Activated B cell treated with CpG ODN at 0.5 μM for 24 hours (primary cell): ENCODE measurements around the gene CALR3. TPM values are rescaled to one million over a fixed set of nuclear protein-coding genes. Genes with fewer than 3 reads are reported as not detected.

ENCODE experiments used
- ATAC-seq: fragments of 200-7000 bp; cut with Tn5 transposase; one replicate; pipeline ENCODE4 v1.10.0; 2021; ENCODE audit warnings: low read depth, mild to moderate bottlenecking, moderate library complexity
- CTCF ChIA-PET: fragments of 350-600 bp; sonication (Branson Sonifier 250); formaldehyde crosslinking; loops from one replicate; lab custom pipeline; 2021; ENCODE audit warnings: antibody characterized with exemption; lab: Charles Lee
- POLR2A ChIA-PET: fragments of 350-600 bp; sonication (Branson Sonifier 250); formaldehyde crosslinking; loops from one replicate; lab custom pipeline; 2021; ENCODE audit warnings: antibody characterized with exemption; lab: Charles Lee
- DNase-seq: peaks from one replicate; pipeline ENCODE4 v3.0.0; 2022
- H3K27ac Mint-ChIP-seq: one replicate; pipeline ENCODE4 v1.8.0; 2020; ENCODE audit warnings: mixed read lengths
- H3K27me3 Mint-ChIP-seq: one replicate; pipeline ENCODE4 v1.8.0; 2021; ENCODE audit warnings: mixed read lengths
- H3K36me3 Mint-ChIP-seq: one replicate; pipeline ENCODE4 v1.8.0; 2021; ENCODE audit warnings: low read depth, mixed read lengths
- H3K4me1 Mint-ChIP-seq: one replicate; pipeline ENCODE4 v1.8.0; 2021; ENCODE audit warnings: mixed read lengths
- H3K4me3 Mint-ChIP-seq: one replicate; pipeline ENCODE4 v1.8.0; 2020; ENCODE audit warnings: mild to moderate bottlenecking, mixed read lengths
- H3K9me3 Mint-ChIP-seq: one replicate; pipeline ENCODE4 v1.8.0; 2020; ENCODE audit warnings: mixed read lengths
- CTCF ChIP-seq: fragments of 200-600 bp; IDR thresholded peaks from one replicate; pipeline ENCODE4 v1.8.0; 2022; ENCODE audit warnings: antibody characterized with exemption, mild to moderate bottlenecking
- intact Hi-C: fragments of 100-400 bp; cut with micrococcal nuclease; formaldehyde crosslinking; loops from one replicate; pipeline ENCODE4 v1.15.1; 2024
- total RNA-seq: library from RNA; stranded (reverse); gene quantifications from 2 replicates; pipeline ENCODE4 v1.2.3, GENCODE V29; 2022

Gene CALR3
- total RNA-seq, 1 donor from 2014 or later = not detected

- ATAC-seq (no peak), DNase-seq (no peak)
- POLR2A ChIA-PET = no interaction called here
- Mint-ChIP-seq H3K4me1 (peaks cover 32% of the 10 kb centered on the region), H3K27me3 (no peaks in the 10 kb centered on the region), H3K36me3 (peaks cover 85% of the 10 kb centered on the region), H3K4me3 (no peak overlapping the region), H3K9me3 (no peaks in the 10 kb centered on the region), H3K27ac (no peak overlapping the region)
- intact Hi-C loops = no loop called here
- TF ChIP-seq CTCF = no peak
- CTCF ChIA-PET = no interaction called here
These were observed 40.2 kb upstream of the CALR3 start for GRCh38 chr19:16536130-16536529.

- Mint-ChIP-seq H3K4me3 (no peak overlapping the region), H3K9me3 (no peaks in the 10 kb centered on the region), H3K27ac (no peak overlapping the region), H3K27me3 (no peaks in the 10 kb centered on the region), H3K4me1 (peaks cover 25% of the 10 kb centered on the region), H3K36me3 (peaks cover 91% of the 10 kb centered on the region)
- no peak for TF ChIP-seq CTCF
- intact Hi-C loops = no loop called here
- no peak for DNase-seq
- ChIA-PET POLR2A (interaction anchor here (0.5 to 1.4 kb wide), 2 partner anchors 9 to 402 kb away, joined by 3 to 6 read pairs; no protein-coding TSS in a partner anchor), CTCF (no interaction called here)
- ATAC-seq = no peak
These were observed 39.4 kb upstream of the CALR3 start for GRCh38 chr19:16535381-16535780.

- POLR2A ChIA-PET = interaction anchor here (0.6 to 0.9 kb wide), 2 partner anchors 9 to 105 kb away, joined by 4 to 5 read pairs; no protein-coding TSS in a partner anchor
- Mint-ChIP-seq H3K4me1 (peaks cover 5% of the 10 kb centered on the region), H3K27ac (no peak overlapping the region), H3K4me3 (no peak overlapping the region), H3K36me3 (peaks cover 93% of the 10 kb centered on the region), H3K9me3 (no peaks in the 10 kb centered on the region), H3K27me3 (no peaks in the 10 kb centered on the region)
- intact Hi-C loops = no loop called here
- ATAC-seq (no peak), DNase-seq (no peak)
- TF ChIP-seq CTCF = no peak
- CTCF ChIA-PET = no interaction called here
These were observed 36.7 kb upstream of the CALR3 start for GRCh38 chr19:16532440-16533234.

DNA sequence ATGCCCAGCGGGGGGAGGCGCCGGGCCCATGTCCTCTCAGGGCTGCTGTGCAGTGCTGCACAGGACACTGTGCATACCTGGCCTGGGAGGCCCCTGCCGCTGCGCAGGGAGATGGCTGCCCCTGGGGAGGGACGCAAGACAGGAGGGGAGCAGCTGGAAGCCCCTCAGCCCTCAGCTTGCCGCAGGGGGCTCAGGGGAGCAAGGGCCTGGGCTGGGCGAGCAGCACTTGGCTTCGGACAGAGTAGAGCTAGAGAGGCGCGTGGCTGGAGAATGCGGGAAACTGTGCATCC lies 35.4 kb upstream of the CALR3 start:
- intact Hi-C loops = no loop called here
- no peaks in the 10 kb centered on the region for H3K4me1 Mint-ChIP-seq
- DNase-seq (no peak), ATAC-seq (no peak)
- ChIA-PET POLR2A (no interaction called here), CTCF (no interaction called here)
- H3K9me3 Mint-ChIP-seq = no peaks in the 10 kb centered on the region
- H3K36me3 Mint-ChIP-seq = peaks cover 90% of the 10 kb centered on the region
- no peaks in the 10 kb centered on the region for H3K27me3 Mint-ChIP-seq
- no peak overlapping the region for H3K27ac Mint-ChIP-seq
- H3K4me3 Mint-ChIP-seq = no peak overlapping the region
- no peak for TF ChIP-seq CTCF

- no peak for TF ChIP-seq CTCF
- DNase-seq (no peak), ATAC-seq (no peak)
- ChIA-PET CTCF (no interaction called here), POLR2A (no interaction called here)
- intact Hi-C loops = no loop called here
- Mint-ChIP-seq H3K4me1 (no peaks in the 10 kb centered on the region), H3K9me3 (no peaks in the 10 kb centered on the region), H3K27ac (no peak overlapping the region), H3K36me3 (peaks cover 90% of the 10 kb centered on the region), H3K27me3 (no peaks in the 10 kb centered on the region), H3K4me3 (no peak overlapping the region)
These were observed 34.8 kb upstream of the CALR3 start for GRCh38 chr19:16530540-16531379.
